Measurements from ENCODE around the gene UQCC5.

Gene UQCC5

GRCh38 chr3:52514576-52514975 lies 21.8 kb upstream of the UQCC5 start:
- no peak for TF ChIP-seq CTCF (IDR thresholded peaks at IDR 0.05; ENCODE audit: extremely low read depth, missing control alignments)
- DNase-seq (ENCODE audit: low spot score): no peak

- no peak for TF ChIP-seq CTCF (IDR thresholded peaks at IDR 0.05; ENCODE audit: extremely low read depth, missing control alignments)
- no peak for DNase-seq (ENCODE audit: low spot score)
Observed at GRCh38 chr3:52515192-52515591, 21.2 kb upstream of the UQCC5 start.

GRCh38 chr3:52516509-52517195 lies 19.8 kb upstream of the UQCC5 start:
- DNase-seq (ENCODE audit: low spot score): no peak

GRCh38 chr3:52517796-52518722 lies 18.3 kb upstream of the UQCC5 start:
- no peak for TF ChIP-seq CTCF (IDR thresholded peaks at IDR 0.05; ENCODE audit: extremely low read depth, missing control alignments)
- no peak for DNase-seq (ENCODE audit: low spot score)

More at GRCh38 chr3:52516509-52517195, 19.8 kb upstream of the UQCC5 start:
- TF ChIP-seq CTCF (IDR thresholded peaks at IDR 0.05; ENCODE audit: extremely low read depth, missing control alignments): no peak

GRCh38 chr3:52518723-52519444 lies 17.5 kb upstream of the UQCC5 start:
- TF ChIP-seq CTCF (IDR thresholded peaks at IDR 0.05; ENCODE audit: extremely low read depth, missing control alignments): no peak
- DNase-seq (ENCODE audit: low spot score): no peak

- no peak for TF ChIP-seq CTCF (IDR thresholded peaks at IDR 0.05; ENCODE audit: extremely low read depth, missing control alignments)
- DNase-seq (ENCODE audit: low spot score): no peak
Observed at GRCh38 chr3:52519445-52520140, 16.8 kb upstream of the UQCC5 start.

Data from GM20000 (cell line).